C4-2B (cell line): ENCODE data around the gene MAPKBP1.

Experiments
- ZFX ChIP-seq: fragments of 450-650 bp; IDR thresholded peaks from 2 replicates; pipeline ENCODE4 v1.6.1; 2017
- TF ChIP-seq, protein P1 (sequence below): fragments of 450-650 bp; conservative IDR thresholded peaks from 2 replicates; pipeline ENCODE4 v1.5.1; 2017; ENCODE audit warnings: mild to moderate bottlenecking

DNA sequence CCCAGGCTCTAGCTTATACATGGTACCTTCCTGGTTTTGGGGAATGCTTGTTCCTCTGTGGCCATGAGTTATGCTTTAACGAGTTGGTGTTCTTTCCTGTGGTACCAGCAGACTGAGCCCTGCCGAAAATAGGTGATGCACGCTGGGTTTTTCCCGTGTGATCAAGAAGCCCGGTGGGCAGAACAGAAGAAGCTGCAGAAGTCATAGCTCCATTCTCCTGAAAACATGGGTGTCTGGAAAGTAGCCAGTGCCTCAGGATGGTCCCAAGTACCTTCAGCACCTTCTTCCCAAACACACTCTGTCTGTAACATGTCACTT, 25.2 kb downstream of the MAPKBP1 start:
- TF ChIP-seq, protein P1, sequence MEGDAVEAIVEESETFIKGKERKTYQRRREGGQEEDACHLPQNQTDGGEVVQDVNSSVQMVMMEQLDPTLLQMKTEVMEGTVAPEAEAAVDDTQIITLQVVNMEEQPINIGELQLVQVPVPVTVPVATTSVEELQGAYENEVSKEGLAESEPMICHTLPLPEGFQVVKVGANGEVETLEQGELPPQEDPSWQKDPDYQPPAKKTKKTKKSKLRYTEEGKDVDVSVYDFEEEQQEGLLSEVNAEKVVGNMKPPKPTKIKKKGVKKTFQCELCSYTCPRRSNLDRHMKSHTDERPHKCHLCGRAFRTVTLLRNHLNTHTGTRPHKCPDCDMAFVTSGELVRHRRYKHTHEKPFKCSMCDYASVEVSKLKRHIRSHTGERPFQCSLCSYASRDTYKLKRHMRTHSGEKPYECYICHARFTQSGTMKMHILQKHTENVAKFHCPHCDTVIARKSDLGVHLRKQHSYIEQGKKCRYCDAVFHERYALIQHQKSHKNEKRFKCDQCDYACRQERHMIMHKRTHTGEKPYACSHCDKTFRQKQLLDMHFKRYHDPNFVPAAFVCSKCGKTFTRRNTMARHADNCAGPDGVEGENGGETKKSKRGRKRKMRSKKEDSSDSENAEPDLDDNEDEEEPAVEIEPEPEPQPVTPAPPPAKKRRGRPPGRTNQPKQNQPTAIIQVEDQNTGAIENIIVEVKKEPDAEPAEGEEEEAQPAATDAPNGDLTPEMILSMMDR, result no peak
- no peak for TF ChIP-seq ZFX
